Measurements from ENCODE around the gene TMEM209.
"Not testable (repeated sequence)": the region's sequence is repeated elsewhere in the genome, so short reads cannot be mapped to it uniquely, and the experiment has no call there.

TMEM209 gene

GRCh38 chr7:130157700-130158099 lies 47.5 kb downstream of the TMEM209 start:
- DNase-seq: no peak

DNA sequence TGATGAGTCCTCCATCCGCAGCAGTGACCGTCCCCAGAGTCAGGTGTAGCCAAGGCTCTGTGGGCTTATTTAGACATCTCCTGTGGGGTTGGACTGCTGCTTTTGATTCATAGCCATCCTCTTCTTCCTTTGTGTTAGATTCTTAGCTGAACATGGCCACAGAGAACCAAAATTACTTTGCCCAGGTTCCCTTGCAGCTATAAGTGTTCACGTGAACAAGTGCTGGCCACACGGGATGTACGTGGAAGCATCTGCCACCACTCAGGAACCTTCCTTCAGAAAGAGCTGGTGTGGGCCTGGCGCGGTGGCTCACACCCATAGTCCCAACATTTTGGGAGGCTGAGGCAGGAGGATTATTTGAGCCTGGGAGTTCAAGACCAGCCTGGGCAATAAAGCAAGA lies 49.1 kb downstream of the TMEM209 start:
- DNase-seq: no peak

GRCh38 chr7:130154501-130155317 lies 50.5 kb downstream of the TMEM209 start:
- peak; percentile 77 for DNase-seq

GRCh38 chr7:130154131-130154500 lies 51.1 kb downstream of the TMEM209 start:
- DNase-seq: peak; percentile 60

- DNase-seq: peak; percentile 73
These were observed 51.8 kb downstream of the TMEM209 start for GRCh38 chr7:130153211-130153908.

GRCh38 chr7:130152493-130153210 lies 52.6 kb downstream of the TMEM209 start:
- DNase-seq: no peak

GRCh38 chr7:130151591-130152492 lies 53.4 kb downstream of the TMEM209 start:
- DNase-seq: no peak

- DNase-seq: no peak
These were observed 54.6 kb downstream of the TMEM209 start for GRCh38 chr7:130150587-130150986.

DNA sequence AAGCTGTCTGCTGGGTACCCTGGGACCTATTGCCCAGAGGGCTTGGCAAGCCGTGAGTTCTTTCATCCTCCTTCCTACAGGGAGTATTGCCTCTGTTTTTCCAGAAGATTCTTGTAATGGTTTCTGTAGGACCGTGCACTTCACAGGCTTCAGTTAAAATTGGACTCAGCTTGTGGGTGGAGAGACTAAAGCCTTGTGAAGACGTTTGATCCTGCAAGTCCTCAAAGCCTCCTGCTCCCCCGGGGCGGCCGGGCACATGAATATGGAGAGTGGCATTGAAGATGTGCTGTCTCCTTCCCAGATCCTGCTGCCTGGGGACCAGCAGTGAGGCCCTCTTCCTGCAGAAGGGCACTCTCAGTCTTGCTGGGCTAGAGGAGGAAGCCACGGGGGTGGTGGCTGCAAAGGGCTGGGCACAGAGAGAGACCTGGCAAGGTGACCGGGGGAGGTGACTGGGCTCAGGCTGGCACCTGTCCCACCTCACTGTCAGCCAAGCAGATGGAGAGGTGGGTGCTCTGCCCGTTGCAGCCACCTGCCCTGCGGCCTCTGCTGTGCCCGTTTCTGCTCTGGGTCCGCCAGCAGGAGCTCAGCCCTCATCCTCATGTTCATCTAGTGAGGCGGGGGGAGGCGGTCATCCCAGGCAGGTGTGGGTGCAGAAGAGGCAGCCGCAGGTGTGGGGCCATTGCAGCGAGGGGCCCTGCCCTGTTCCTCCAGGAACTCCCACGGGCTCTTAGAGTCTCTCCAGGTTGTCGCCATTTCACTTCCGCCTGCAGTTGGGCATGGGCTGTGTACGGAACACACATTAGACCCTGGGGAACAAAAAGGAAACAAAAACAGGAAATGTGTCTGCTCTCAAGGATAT lies 55.7 kb downstream of the TMEM209 start:
- no peak for DNase-seq

- DNase-seq: no peak
These were observed 56.6 kb downstream of the TMEM209 start for GRCh38 chr7:130148561-130148960.

GRCh38 chr7:130147710-130148325 lies 57.4 kb downstream of the TMEM209 start:
- no peak for DNase-seq

DNA sequence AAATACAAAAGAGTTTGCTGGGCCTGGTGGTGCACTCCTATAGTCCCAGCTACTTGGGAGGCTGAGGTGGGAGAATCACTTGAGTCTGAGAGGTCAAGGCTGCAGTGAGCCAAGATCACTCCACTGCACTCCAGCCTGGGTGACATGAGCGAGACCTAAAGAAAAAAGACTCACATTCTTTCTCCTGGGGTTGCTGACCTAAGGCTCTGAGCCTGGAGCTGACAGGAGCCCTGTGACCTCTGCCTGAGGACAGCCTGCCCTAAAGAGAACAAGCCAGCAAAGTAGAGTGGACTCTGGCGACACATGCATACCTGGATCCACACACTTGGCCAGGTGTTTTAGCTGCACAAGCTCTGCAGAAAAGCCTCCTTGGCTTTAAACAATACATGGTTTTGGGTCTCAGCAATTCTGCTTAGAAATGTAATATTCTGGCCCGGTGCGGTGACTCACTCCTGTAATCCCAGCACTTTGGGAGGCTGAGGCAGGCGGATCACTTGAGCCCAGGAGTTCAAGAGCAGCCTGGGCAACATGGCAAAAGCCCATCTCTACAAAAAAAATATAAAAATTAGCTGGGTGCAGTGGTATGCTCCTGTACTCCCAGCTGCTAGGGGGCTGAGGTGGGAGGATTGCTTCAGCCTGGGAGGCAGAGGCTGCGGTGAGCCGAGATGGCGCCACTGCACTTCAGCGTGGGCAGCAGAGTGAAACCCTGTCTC lies 58.4 kb downstream of the TMEM209 start:
- DNase-seq: no peak

- DNase-seq: not testable (repeated sequence)
These were observed 59.1 kb downstream of the TMEM209 start for GRCh38 chr7:130146142-130146541.

DNA sequence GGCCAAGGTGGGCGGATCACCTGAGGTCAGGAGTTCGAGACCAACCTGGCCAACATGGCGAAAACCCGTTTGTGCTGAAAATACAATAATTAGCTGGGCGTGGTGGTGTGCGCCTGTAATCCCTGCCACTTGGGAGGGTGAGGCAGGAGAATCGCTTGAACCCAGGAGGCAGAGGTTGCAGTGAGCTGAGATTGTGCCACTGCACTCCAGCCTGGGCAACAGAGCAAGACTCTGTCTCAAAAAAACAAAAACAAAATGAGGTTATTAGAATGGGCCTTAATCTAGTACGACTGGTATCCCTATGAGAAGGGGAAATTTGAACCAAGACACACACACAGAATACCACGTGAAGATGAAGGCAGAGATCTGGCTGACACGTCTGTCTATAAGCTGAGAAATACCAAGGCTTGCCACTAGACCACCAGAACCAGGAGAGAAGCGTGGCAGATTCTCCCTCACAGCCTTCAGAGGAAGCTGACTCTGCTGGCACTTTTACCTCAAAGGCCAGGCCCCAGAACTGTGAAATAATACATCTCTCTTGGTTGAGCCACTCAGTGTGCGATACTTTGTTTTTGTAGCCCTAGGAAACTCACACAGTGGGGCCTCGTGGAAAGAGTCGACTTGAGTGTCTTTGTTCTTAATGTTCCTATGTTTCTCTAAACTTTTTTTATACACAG lies 59.6 kb downstream of the TMEM209 start:
- no peak for DNase-seq

DNA sequence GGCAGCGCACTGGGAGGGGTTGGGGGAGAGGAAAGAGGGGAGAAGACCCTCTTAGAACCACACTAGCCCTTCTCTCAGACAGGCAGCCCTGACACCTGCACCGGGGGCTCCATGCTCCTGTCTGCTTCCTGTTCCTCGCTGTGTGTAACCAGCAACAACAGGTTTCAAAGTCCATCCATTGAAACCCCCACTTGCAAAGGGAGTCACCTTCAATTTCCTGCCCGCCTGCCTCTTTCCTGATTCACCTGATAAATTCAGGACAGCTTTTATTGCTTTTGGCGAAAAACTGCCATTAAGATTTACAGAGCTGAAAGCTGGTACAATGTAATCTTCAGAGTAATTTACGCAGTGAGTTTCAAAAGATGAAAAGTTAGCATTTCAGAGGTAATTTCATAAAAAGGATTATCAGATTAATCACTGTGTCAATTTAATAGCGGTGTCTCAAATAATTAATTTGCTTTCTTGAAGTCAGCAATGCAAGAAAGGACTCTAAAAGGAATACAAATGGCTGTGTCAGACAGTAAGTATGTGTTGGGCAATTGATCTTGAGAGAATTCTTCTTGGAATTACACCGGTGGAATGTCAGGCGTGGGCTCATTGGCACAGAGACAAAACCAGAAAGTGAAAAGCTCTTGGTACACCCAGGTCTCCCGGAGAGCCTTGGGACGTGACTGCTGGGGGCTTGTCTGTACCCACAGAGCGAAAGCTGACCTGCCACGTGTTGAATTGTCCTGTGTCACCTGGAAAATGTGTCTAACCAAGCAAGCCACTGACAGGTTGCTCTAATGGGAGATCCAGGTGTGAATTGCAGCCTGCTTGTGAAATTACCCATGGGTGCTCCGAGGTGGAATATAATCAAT lies 60.7 kb downstream of the TMEM209 start:
- no peak for DNase-seq

GRCh38 chr7:130143986-130144311 lies 61.3 kb downstream of the TMEM209 start:
- DNase-seq: no peak

- DNase-seq: no peak
These were observed 61.9 kb downstream of the TMEM209 start for GRCh38 chr7:130143334-130143732.

DNA sequence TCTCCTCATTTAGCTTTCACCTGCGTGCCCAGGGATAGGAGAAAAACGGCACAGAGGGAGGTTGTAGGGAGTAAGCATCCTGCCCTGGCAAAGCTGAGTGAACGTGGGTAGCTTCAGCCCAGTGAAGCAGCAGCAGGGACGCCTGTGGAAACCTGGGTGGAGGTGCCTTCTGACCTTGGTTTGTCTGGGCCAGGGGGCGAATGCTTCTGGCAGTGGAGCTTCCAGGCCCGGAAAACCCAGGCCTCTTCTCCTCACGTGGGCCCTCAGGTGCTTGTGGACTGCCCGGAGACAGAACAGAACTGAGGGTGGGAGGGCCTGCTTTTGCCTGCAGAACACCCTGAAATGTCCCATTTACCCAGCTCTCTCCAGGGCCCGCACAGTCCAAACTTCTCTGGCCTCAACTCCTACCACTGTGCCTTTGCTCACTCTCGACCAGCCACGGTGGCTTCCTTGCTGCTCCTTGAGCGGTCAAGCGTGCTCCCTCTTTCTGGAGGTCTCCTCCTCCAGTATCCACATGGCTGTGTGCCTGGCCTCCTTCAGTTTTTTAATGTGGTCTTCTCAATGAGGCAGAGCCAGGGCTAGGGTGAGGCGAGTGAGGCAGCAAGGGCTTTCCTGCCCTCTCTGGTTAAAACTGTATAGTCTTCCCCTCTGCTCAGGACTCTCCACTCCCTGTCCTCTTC lies 62.4 kb downstream of the TMEM209 start:
- no peak for DNase-seq

All from right forelimb (tissue), 1 donor.